HepG2 (cell line): ENCODE results near the gene NFATC2. TPM values are rescaled to one million over a fixed set of nuclear protein-coding genes. Genes with fewer than 3 reads are reported as not detected.

Experiments
- ATAC-seq: fragments of 200-7000 bp; cut with Tn5 transposase; 3 replicates; pipeline ENCODE4 v1.9.1; 2020; ENCODE audit warnings: mild to moderate bottlenecking, moderate library complexity
- BruUV-seq: library from RNA; stranded (reverse); fragments of 400-500 nt; replicated peaks from 2 replicates; lab custom pipeline; 2021; lab: Mats Ljungman, UMichigan
- CTCF ChIA-PET: fragments of 300-600 bp; formaldehyde crosslinking; extraction: SDS; loops from one replicate; lab custom pipeline; 2021; ENCODE audit warnings: low total read pairs, inconsistent platforms, low intra/inter-chr PET ratio; lab: Yijun Ruan, JAX
- POLR2A ChIA-PET: fragments of 350-600 bp; sonication (Branson Sonifier 250); formaldehyde crosslinking; loops from one replicate; lab custom pipeline; 2020; ENCODE audit warnings: antibody characterized with exemption, inconsistent platforms; lab: Yijun Ruan, JAX
- DNase-seq: peaks from one replicate; pipeline ENCODE4 v3.0.0-alpha.2; 2015; ENCODE audit warnings: low spot score
- FAIRE-seq: peaks from 3 replicates; lab custom pipeline; 2011; peaks lifted over from hg19 to GRCh38; lab: Jason Lieb, UNC
- H2AFZ ChIP-seq: one replicate; pipeline ENCODE4 v1.6.1; 2011; ENCODE audit warnings: low read length, inconsistent platforms
- H3K27ac ChIP-seq: fragments of 300-600 bp; 3 replicates; pipeline ENCODE4 v1.8.0; 2011; ENCODE audit warnings: mixed run types, mild to moderate bottlenecking, mixed read lengths, low read length, inconsistent platforms; ENCODE audit not compliant: insufficient read depth; ENCODE audit errors: extremely low read length
- H3K27me3 ChIP-seq, 2 experiments: fragments of 200-600 bp in 1 of 2; 2 replicates in 1 of 2; 3 replicates in 1 of 2; pipeline versions ENCODE4 v1.6.0 to v1.8.0; 2011; ENCODE audit warnings: low read length in 2 of 2, mild to moderate bottlenecking in 2 of 2, moderate library complexity in 2 of 2, inconsistent platforms in 1 of 2; ENCODE audit not compliant: insufficient read depth in 2 of 2, control insufficient read depth in 1 of 2
- H3K36me3 ChIP-seq, 2 experiments: fragments of 200-600 bp in 1 of 2; replicated peaks in 1 of 2; 2 replicates in 1 of 2; 3 replicates in 1 of 2; pipeline versions ENCODE4 v1.5.1 to v1.8.0; 2011; ENCODE audit warnings: low read length in 2 of 2, inconsistent platforms in 1 of 2; ENCODE audit not compliant: insufficient read depth in 2 of 2, control insufficient read depth in 1 of 2
- H3K4me1 ChIP-seq: 2 replicates; pipeline ENCODE4 v1.5.1; 2012; ENCODE audit warnings: low read length, inconsistent platforms; ENCODE audit not compliant: insufficient read depth
- H3K4me2 ChIP-seq: 2 replicates; pipeline ENCODE4 v1.6.0; 2011; ENCODE audit warnings: low read depth, low read length, inconsistent platforms
- H3K4me3 ChIP-seq, 3 experiments: fragments of 200-600 bp in 1 of 3; sonication (generic), shearing (Covaris generic) in 1 of 3; replicated peaks in 1 of 3; 2 replicates each; pipeline ENCODE4 v1.5.1; 2011 to 2016; ENCODE audit warnings: low read length in 3 of 3, inconsistent platforms in 2 of 3, low read depth in 2 of 3, mild to moderate bottlenecking in 2 of 3, control low read depth in 1 of 3, mixed read lengths in 1 of 3; ENCODE audit not compliant: insufficient read depth in 1 of 3
- H3K79me2 ChIP-seq: one replicate; pipeline ENCODE4 v1.6.1; 2011; ENCODE audit warnings: low read length, inconsistent platforms; ENCODE audit not compliant: insufficient read depth
- H3K9ac ChIP-seq: 2 replicates; pipeline ENCODE4 v1.6.0; 2011; ENCODE audit warnings: mild to moderate bottlenecking, low read depth, low read length, inconsistent platforms; ENCODE audit not compliant: insufficient read depth
- H3K9me3 ChIP-seq: 2 replicates; pipeline ENCODE4 v1.5.1; 2012; ENCODE audit warnings: mild to moderate bottlenecking, low read length
- H4K20me1 ChIP-seq: 2 replicates; pipeline ENCODE4 v1.6.0; 2011; ENCODE audit warnings: inconsistent platforms, mild to moderate bottlenecking, low read length, moderate library complexity; ENCODE audit not compliant: insufficient read depth
- CCAR2 ChIP-seq: fragments of 200-400 bp; formaldehyde crosslinking; optimal IDR thresholded peaks from 2 replicates; pipeline ENCODE3; 2018; ENCODE audit warnings: low read depth, mild to moderate bottlenecking, low read length, moderate library complexity
- CTCF ChIP-seq: sonication (generic); formaldehyde crosslinking; IDR thresholded peaks from 2 replicates; pipeline ENCODE4 v1.5.0; 2020; ENCODE audit warnings: mild to moderate bottlenecking, missing genetic modification reagents, moderate library complexity
- FOXK2 ChIP-seq: fragments of 450-650 bp; IDR thresholded peaks from 2 replicates; pipeline ENCODE4 v1.6.1; 2016
- HES4 ChIP-seq: sonication (generic); formaldehyde crosslinking; IDR thresholded peaks from 2 replicates; pipeline ENCODE4 v1.9.0; 2021; ENCODE audit warnings: mild to moderate bottlenecking, missing genetic modification reagents, borderline replicate concordance
- ISX ChIP-seq: sonication (generic); formaldehyde crosslinking; conservative IDR thresholded peaks from 2 replicates; pipeline ENCODE4 v1.5.0; 2020; ENCODE audit warnings: missing genetic modification reagents
- ZFX ChIP-seq: sonication (generic); formaldehyde crosslinking; IDR thresholded peaks from 2 replicates; pipeline ENCODE4 v1.4.0; 2020; ENCODE audit warnings: mild to moderate bottlenecking, low read depth, missing genetic modification reagents, moderate library complexity
- ZNF329 ChIP-seq: sonication (generic); formaldehyde crosslinking; IDR thresholded peaks from 2 replicates; pipeline ENCODE4 v1.9.0; 2021; ENCODE audit warnings: low read depth, mild to moderate bottlenecking, missing genetic modification reagents
- ZNF333 ChIP-seq: sonication (generic); formaldehyde crosslinking; IDR thresholded peaks from 2 replicates; pipeline ENCODE4 v1.4.0; 2020; ENCODE audit warnings: mild to moderate bottlenecking, missing genetic modification reagents, borderline replicate concordance
- ZNF589 ChIP-seq: sonication (generic); formaldehyde crosslinking; conservative IDR thresholded peaks from 2 replicates; pipeline ENCODE4 v1.8.0; 2022; ENCODE audit warnings: mild to moderate bottlenecking, moderate library complexity, missing genetic modification reagents
- ZNF644 ChIP-seq: IDR thresholded peaks from 2 replicates; pipeline ENCODE4 v1.6.1; 2016; ENCODE audit warnings: low read depth
- ZNF749 ChIP-seq: sonication (generic); formaldehyde crosslinking; IDR thresholded peaks from 2 replicates; pipeline ENCODE4 v1.8.0; 2022; ENCODE audit warnings: mild to moderate bottlenecking, missing genetic modification reagents, moderate library complexity, borderline replicate concordance
- ZNF766 ChIP-seq: sonication (generic); formaldehyde crosslinking; IDR thresholded peaks from 2 replicates; pipeline ENCODE4 v1.5.0; 2020; ENCODE audit warnings: missing genetic modification reagents, borderline replicate concordance
- ZNF841 ChIP-seq: sonication (generic); formaldehyde crosslinking; IDR thresholded peaks from 2 replicates; pipeline ENCODE4 v1.8.1; 2023; ENCODE audit warnings: missing genetic modification reagents, borderline replicate concordance
- WGBS: methylation state at CpG from one replicate; pipeline ENCODE4 v1.1.6; 2017; ENCODE audit warnings: low lambda C conversion rate; 5-methylcytosine and 5-hydroxymethylcytosine counted together
- in situ Hi-C: cut with HindIII; loops from 2 replicates; pipeline ENCODE4 v1.10.0; 2017; ENCODE audit warnings: low pct_unique_long_range_greater_than_20kb; ENCODE audit not compliant: extremely low pct_ligation_motif_present
- intact Hi-C: fragments of 100-400 bp; cut with micrococcal nuclease; formaldehyde crosslinking; loops from one replicate; pipeline ENCODE4 v1.10.0; 2022; ENCODE audit not compliant: unreplicated experiment
- polyA plus RNA-seq, 8 experiments: library from polyadenylated mRNA; depleted of rRNA in 3 of 8; stranded (reverse) in 7 of 8; unstranded in 1 of 8; fragments of >200 nt; fragmentation: Illumina TruSeq in 4 of 8; extraction: Trizol in 4 of 8; gene quantifications; 2 replicates each; pipeline versions ENCODE4 v1.2.1 to v1.2.3, GENCODE V29; 2011 to 2016; ENCODE audit warnings: low read depth in 4 of 8, missing spikeins in 1 of 8, mixed read lengths in 1 of 8; ENCODE audit not compliant: insufficient read depth in 1 of 8
- total RNA-seq, 5 experiments: library from RNA; depleted of rRNA; stranded (reverse); fragments of >200 nt; fragmentation: Illumina TruSeq; extraction: Trizol; gene quantifications; 2 replicates each; pipeline ENCODE4 v1.2.3, GENCODE V29; 2016; ENCODE audit warnings: low read depth in 1 of 5

NFATC2 gene
- total and polyA plus RNA-seq, 2 of the 13 experiments (the other 11 are each of a cell fraction or from before 2014, with no cell fraction given) = 1.9 to 3.3 TPM

DNA sequence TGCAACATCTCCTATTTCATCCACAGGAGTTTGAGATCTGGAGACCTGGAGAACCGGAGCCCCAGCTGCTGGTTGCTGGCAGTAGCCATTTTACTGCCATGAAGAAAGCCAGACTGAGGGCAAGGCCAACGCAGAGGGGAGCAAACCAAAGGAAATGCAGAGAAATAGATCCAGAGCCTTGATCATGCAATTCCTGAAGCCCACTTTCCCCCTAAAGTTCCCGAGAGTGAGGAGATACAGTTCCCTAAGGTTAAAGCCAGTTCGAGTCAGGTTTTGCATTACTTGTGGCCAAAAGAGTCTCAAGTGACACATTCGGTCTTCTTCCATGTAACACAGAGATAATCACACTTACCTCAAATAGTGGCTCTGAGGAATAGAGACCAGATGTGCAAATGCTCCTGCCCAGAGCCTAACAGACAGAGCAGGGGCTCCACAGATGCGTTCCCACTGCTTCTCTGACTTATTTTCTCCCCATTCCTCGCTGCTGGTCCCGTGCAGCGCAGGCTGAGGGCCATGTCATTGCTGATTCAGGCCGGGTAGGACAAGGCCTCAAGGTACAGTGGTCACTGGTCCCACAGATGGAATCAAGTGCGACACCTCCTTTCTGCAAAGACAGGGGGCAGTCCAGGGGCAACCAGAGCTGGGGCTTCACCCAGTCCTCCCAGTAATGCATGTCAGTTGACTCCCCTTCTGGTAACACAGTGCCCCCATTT is 35.1 kb upstream of the NFATC2 start:
- DNase-seq (no peak), FAIRE-seq (no peak), ATAC-seq (peak; percentile 15; the same call in 2 of the 3 replicates)
- peaks cover 8% of the 10 kb centered on the region for H3K4me1 ChIP-seq
- intact Hi-C loops (no loop called here), in situ Hi-C loops (loop anchor here (25.0 kb wide), 1 partner anchor 590 kb away; no protein-coding TSS in a partner anchor)
- no TSS peak for BruUV-seq
- 39% methylated on average over 11 of the region's 11 CpGs for WGBS
- H3K79me2 ChIP-seq = no peaks in the 10 kb centered on the region
- no peak for TF ChIP-seq CCAR2
- no peak for TF ChIP-seq FOXK2
- TF ChIP-seq ZNF644 (CRISPR knock-in tag) = no peak
- no peak for TF ChIP-seq ZNF766 (CRISPR knock-in tag)
- TF ChIP-seq HES4 (CRISPR knock-in tag) = 0 out of 2 replicates have a peak, but pooled peaks have one; percentile 36
- TF ChIP-seq ZFX (CRISPR knock-in tag) = peak; percentile 28; the same call in 1 of the 2 replicates
- TF ChIP-seq ZNF589 (CRISPR knock-in tag) = no peak
- TF ChIP-seq ZNF749 (CRISPR knock-in tag) = no peak
- TF ChIP-seq ZNF329 = peak; percentile 96
- peak; percentile 25; the same call in 1 of the 2 replicates for TF ChIP-seq CTCF
- no peak for TF ChIP-seq ZNF841 (CRISPR knock-in tag)
- TF ChIP-seq ISX (CRISPR knock-in tag) = no peak
- no peak for TF ChIP-seq ZNF333
- peaks cover 0 to 42% of the 10 kb centered on the region in 2 experiments; a peak in 2 of 5 replicates for H3K27me3 ChIP-seq
- no peak overlapping the region for H3K4me3 ChIP-seq
- H4K20me1 ChIP-seq = no peaks in the 10 kb centered on the region
- H3K9ac ChIP-seq = no peak overlapping the region
- H2AFZ ChIP-seq = no peak overlapping the region
- CTCF ChIA-PET = no interaction called here
- no peak overlapping the region for H3K27ac ChIP-seq
- no peak overlapping the region for H3K4me2 ChIP-seq
- no peaks in the 10 kb centered on the region for H3K9me3 ChIP-seq
- POLR2A ChIA-PET = interaction anchor here (1.4 kb wide), 1 partner anchor 14 kb away, joined by 3 read pairs; no protein-coding TSS in a partner anchor
- H3K36me3 ChIP-seq = no peaks in the 10 kb centered on the region
